Activated CD4-positive, alpha-beta T cell treated with anti-CD3 and anti-CD28 coated beads for 36 hours (primary cell): ENCODE results near the gene TSPO. TPM values are rescaled to one million over a fixed set of nuclear protein-coding genes. Genes with fewer than 3 reads are reported as not detected.

ENCODE experiments used
- ATAC-seq: fragments of 200-7000 bp; cut with Tn5 transposase; one replicate; pipeline ENCODE4 v1.10.0; 2021; ENCODE audit warnings: mild to moderate bottlenecking, moderate library complexity
- CTCF ChIA-PET: fragments of 350-600 bp; sonication (Branson Sonifier 250); formaldehyde crosslinking; loops from one replicate; lab custom pipeline; 2021; ENCODE audit warnings: antibody characterized with exemption; lab: Charles Lee
- POLR2A ChIA-PET: fragments of 350-600 bp; sonication (Branson Sonifier 250); formaldehyde crosslinking; loops from one replicate; lab custom pipeline; 2021; ENCODE audit warnings: antibody characterized with exemption, inconsistent platforms; lab: Charles Lee
- DNase-seq: peaks from one replicate; pipeline ENCODE4 v3.0.0-alpha.2; 2020
- H3K27ac Mint-ChIP-seq: one replicate; pipeline ENCODE4 v1.8.0; 2021; ENCODE audit warnings: mixed read lengths
- H3K27me3 Mint-ChIP-seq: one replicate; pipeline ENCODE4 v1.8.0; 2021; ENCODE audit warnings: mixed read lengths
- H3K36me3 Mint-ChIP-seq: one replicate; pipeline ENCODE4 v1.8.0; 2021; ENCODE audit warnings: low read depth, mixed read lengths
- H3K4me1 Mint-ChIP-seq: one replicate; pipeline ENCODE4 v1.8.0; 2021; ENCODE audit warnings: mixed read lengths
- H3K4me3 Mint-ChIP-seq: one replicate; pipeline ENCODE4 v1.8.0; 2021; ENCODE audit warnings: mild to moderate bottlenecking, moderate library complexity, mixed read lengths
- H3K9me3 Mint-ChIP-seq: one replicate; pipeline ENCODE4 v1.8.0; 2021; ENCODE audit warnings: low read depth, mixed read lengths
- intact Hi-C, 2 experiments: fragments of 100-400 bp; cut with DNase I in 1 of 2; cut with micrococcal nuclease in 1 of 2; formaldehyde crosslinking; loops; one replicate each; pipeline versions ENCODE4 v1.14.2 to v1.15.1; 2022 to 2024; cut with DNase I, micrococcal nuclease
- total RNA-seq, 2 experiments: library from RNA; stranded (reverse); gene quantifications; one replicate each; pipeline ENCODE4 v1.2.3, GENCODE V29; 2021

TSPO gene
- total RNA-seq, 2 experiments from 2014 or later, result 61.7 to 114 TPM

- CTCF ChIA-PET, result no interaction called here
- H3K4me1 Mint-ChIP-seq, result peaks cover 34% of the 10 kb centered on the region
- intact Hi-C loops, result no loop called here
- peak overlapping the region; percentile 78 for H3K27ac Mint-ChIP-seq
- POLR2A ChIA-PET, result interaction anchor here (1.0 kb wide), 1 partner anchor 536 kb away, joined by 3 read pairs; no protein-coding TSS in a partner anchor
- H3K4me3 Mint-ChIP-seq, result peak overlapping the region; percentile 88
- H3K27me3 Mint-ChIP-seq, result no peaks in the 10 kb centered on the region
- ATAC-seq, result peak; percentile 21
- no peak for DNase-seq
- no peaks in the 10 kb centered on the region for H3K9me3 Mint-ChIP-seq
- H3K36me3 Mint-ChIP-seq, result peaks cover 2% of the 10 kb centered on the region
Observed at GRCh38 chr22:43152003-43152356, 621 bp downstream of the TSPO start.

GRCh38 chr22:43152357-43153071 is 1.2 kb downstream of the TSPO start:
- peak; percentile 81 for DNase-seq
- H3K27me3 Mint-ChIP-seq, result no peaks in the 10 kb centered on the region
- H3K9me3 Mint-ChIP-seq, result no peaks in the 10 kb centered on the region
- H3K4me3 Mint-ChIP-seq, result peak overlapping the region; percentile 88
- no peaks in the 10 kb centered on the region for H3K36me3 Mint-ChIP-seq
- ATAC-seq, result peak; percentile 88
- peaks cover 29% of the 10 kb centered on the region for H3K4me1 Mint-ChIP-seq
- intact Hi-C loops, result no loop called here
- POLR2A ChIA-PET, result interaction anchor here (1.0 kb wide), 1 partner anchor 537 kb away, joined by 3 read pairs; no protein-coding TSS in a partner anchor
- CTCF ChIA-PET, result interaction anchor here (0.9 kb wide), 1 partner anchor 83 kb away, joined by 5 read pairs; no protein-coding TSS in a partner anchor
- peak overlapping the region; percentile 78 for H3K27ac Mint-ChIP-seq

- H3K4me3 Mint-ChIP-seq, result no peak overlapping the region
- H3K36me3 Mint-ChIP-seq, result no peaks in the 10 kb centered on the region
- ATAC-seq, result no peak
- no peak overlapping the region for H3K27ac Mint-ChIP-seq
- DNase-seq, result no peak
- intact Hi-C loops, result no loop called here
- no peaks in the 10 kb centered on the region for H3K27me3 Mint-ChIP-seq
- H3K4me1 Mint-ChIP-seq, result peaks cover 20% of the 10 kb centered on the region
- CTCF ChIA-PET, result no interaction called here
- POLR2A ChIA-PET, result no interaction called here
- H3K9me3 Mint-ChIP-seq, result no peaks in the 10 kb centered on the region
Observed at GRCh38 chr22:43153899-43154298, 2.5 kb downstream of the TSPO start.

- intact Hi-C loops, result no loop called here
Observed at GRCh38 chr22:43154887-43155536, 3.7 kb downstream of the TSPO start.

GRCh38 chr22:43155789-43156188 is 4.4 kb downstream of the TSPO start:
- ATAC-seq (no peak), DNase-seq (no peak)
- H3K27ac Mint-ChIP-seq, result no peak overlapping the region
- no peaks in the 10 kb centered on the region for H3K27me3 Mint-ChIP-seq
- ChIA-PET CTCF (no interaction called here), POLR2A (no interaction called here)
- H3K4me3 Mint-ChIP-seq, result no peak overlapping the region
- intact Hi-C loops, result no loop called here
- no peaks in the 10 kb centered on the region for H3K9me3 Mint-ChIP-seq
- peaks cover 17% of the 10 kb centered on the region for H3K4me1 Mint-ChIP-seq
- no peaks in the 10 kb centered on the region for H3K36me3 Mint-ChIP-seq

More at GRCh38 chr22:43154887-43155536, 3.7 kb downstream of the TSPO start:
- no peaks in the 10 kb centered on the region for H3K27me3 Mint-ChIP-seq
- H3K4me3 Mint-ChIP-seq, result no peak overlapping the region
- no peak overlapping the region for H3K27ac Mint-ChIP-seq
- H3K4me1 Mint-ChIP-seq, result peaks cover 18% of the 10 kb centered on the region
- no peak for DNase-seq
- CTCF ChIA-PET, result no interaction called here
- H3K9me3 Mint-ChIP-seq, result no peaks in the 10 kb centered on the region
- H3K36me3 Mint-ChIP-seq, result no peaks in the 10 kb centered on the region
- POLR2A ChIA-PET, result no interaction called here
- ATAC-seq, result no peak

GRCh38 chr22:43156413-43156812 is 5.1 kb downstream of the TSPO start:
- H3K27ac Mint-ChIP-seq, result no peak overlapping the region
- ATAC-seq (no peak), DNase-seq (no peak)
- H3K9me3 Mint-ChIP-seq, result no peaks in the 10 kb centered on the region
- CTCF ChIA-PET, result no interaction called here
- H3K27me3 Mint-ChIP-seq, result no peaks in the 10 kb centered on the region
- intact Hi-C loops, result no loop called here
- no peaks in the 10 kb centered on the region for H3K36me3 Mint-ChIP-seq
- no peak overlapping the region for H3K4me3 Mint-ChIP-seq
- H3K4me1 Mint-ChIP-seq, result peaks cover 14% of the 10 kb centered on the region
- POLR2A ChIA-PET, result no interaction called here

GRCh38 chr22:43157874-43158546 is 6.7 kb downstream of the TSPO start:
- no peak for ATAC-seq
- H3K27me3 Mint-ChIP-seq, result no peaks in the 10 kb centered on the region
- no peak overlapping the region for H3K4me3 Mint-ChIP-seq
- ChIA-PET CTCF (no interaction called here), POLR2A (no interaction called here)
- intact Hi-C loops, result no loop called here
- H3K36me3 Mint-ChIP-seq, result no peaks in the 10 kb centered on the region
- peaks cover 12% of the 10 kb centered on the region for H3K4me1 Mint-ChIP-seq
- no peak for DNase-seq
- H3K9me3 Mint-ChIP-seq, result no peaks in the 10 kb centered on the region
- H3K27ac Mint-ChIP-seq, result no peak overlapping the region

- no peaks in the 10 kb centered on the region for H3K27me3 Mint-ChIP-seq
- intact Hi-C loops, result no loop called here
- no peak overlapping the region for H3K4me3 Mint-ChIP-seq
- DNase-seq (no peak), ATAC-seq (no peak)
- POLR2A ChIA-PET, result no interaction called here
- CTCF ChIA-PET, result interaction anchor here (0.5 kb wide), 1 partner anchor 15 kb away, joined by 3 read pairs; no protein-coding TSS in a partner anchor
- no peaks in the 10 kb centered on the region for H3K9me3 Mint-ChIP-seq
- H3K27ac Mint-ChIP-seq, result no peak overlapping the region
- H3K4me1 Mint-ChIP-seq, result peaks cover 11% of the 10 kb centered on the region
- H3K36me3 Mint-ChIP-seq, result no peaks in the 10 kb centered on the region
Observed at GRCh38 chr22:43158778-43159483, 7.6 kb downstream of the TSPO start.

- ChIA-PET CTCF (interaction anchor here (0.5 kb wide), 1 partner anchor 15 kb away, joined by 3 read pairs; no protein-coding TSS in a partner anchor), POLR2A (no interaction called here)
- H3K36me3 Mint-ChIP-seq, result no peaks in the 10 kb centered on the region
- ATAC-seq (no peak), DNase-seq (no peak)
- no peaks in the 10 kb centered on the region for H3K27me3 Mint-ChIP-seq
- intact Hi-C loops, result no loop called here
- no peak overlapping the region for H3K4me3 Mint-ChIP-seq
- H3K27ac Mint-ChIP-seq, result no peak overlapping the region
- H3K4me1 Mint-ChIP-seq, result peaks cover 9% of the 10 kb centered on the region
- H3K9me3 Mint-ChIP-seq, result no peaks in the 10 kb centered on the region
Observed at GRCh38 chr22:43159484-43160178, 8.3 kb downstream of the TSPO start.

GRCh38 chr22:43160497-43161126 is 9.3 kb downstream of the TSPO start:
- intact Hi-C loops, result no loop called here
- no peaks in the 10 kb centered on the region for H3K9me3 Mint-ChIP-seq
- no peak overlapping the region for H3K27ac Mint-ChIP-seq
- peaks cover 4% of the 10 kb centered on the region for H3K4me1 Mint-ChIP-seq
- ATAC-seq (no peak), DNase-seq (no peak)
- POLR2A ChIA-PET, result no interaction called here
- no peaks in the 10 kb centered on the region for H3K27me3 Mint-ChIP-seq
- CTCF ChIA-PET, result no interaction called here
- H3K36me3 Mint-ChIP-seq, result no peaks in the 10 kb centered on the region
- H3K4me3 Mint-ChIP-seq, result no peak overlapping the region
